HG03469 (cell line): Measurements from ENCODE around the gene MGLL.
"Not testable (repeated sequence)": the region's sequence is repeated elsewhere in the genome, so short reads cannot be mapped to it uniquely, and the experiment has no call there.

Experiments
- ATAC-seq: cut with Tn5 transposase; IDR thresholded peaks from one replicate; pipeline ENCODE4 v1.9.1; 2021; ENCODE audit warnings: mild to moderate bottlenecking, moderate library complexity, moderate number of reproducible peaks; ENCODE audit not compliant: unreplicated experiment

Gene MGLL

GRCh38 chr3:127711021-127711695, 111.2 kb downstream of the MGLL start:
- no peak for ATAC-seq

GRCh38 chr3:127710155-127710941, 112.0 kb downstream of the MGLL start:
- no peak for ATAC-seq

DNA sequence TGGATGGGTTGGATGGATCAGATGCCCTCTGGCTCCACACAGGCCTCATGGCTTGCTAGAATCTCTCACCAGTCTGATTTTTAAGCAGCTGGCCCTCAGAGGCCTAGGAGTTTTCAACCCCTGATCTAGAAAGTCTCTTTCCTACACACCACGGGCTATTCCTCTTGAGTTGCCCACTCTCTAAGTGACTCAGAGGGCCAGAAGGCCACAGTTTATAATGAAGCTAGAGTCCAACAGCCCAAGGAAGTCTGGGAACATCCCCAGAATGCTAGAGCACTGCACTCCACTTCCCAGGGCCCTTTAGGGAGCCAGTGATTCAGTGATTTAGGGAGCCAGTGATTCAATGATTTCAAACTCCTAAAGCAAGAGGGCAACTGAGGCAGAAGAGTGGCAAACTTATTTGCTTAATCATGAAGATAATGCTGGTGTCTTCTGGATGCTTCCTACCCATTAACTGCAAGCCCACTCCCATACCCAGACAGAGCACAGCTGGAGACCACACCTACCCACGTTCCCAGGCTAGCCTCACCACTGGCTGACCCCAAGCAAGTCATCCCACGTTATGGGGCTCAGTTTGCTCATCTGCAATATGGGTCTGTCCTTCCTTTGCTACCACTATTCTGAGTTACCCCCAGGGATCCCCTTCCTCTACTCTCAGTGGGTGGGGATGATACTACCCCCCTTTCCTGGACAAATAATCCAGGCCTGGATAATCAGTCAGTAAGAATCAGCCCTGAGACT, 112.8 kb downstream of the MGLL start:
- ATAC-seq = no peak

GRCh38 chr3:127708837-127709236, 113.5 kb downstream of the MGLL start:
- ATAC-seq = no peak

GRCh38 chr3:127707851-127708411, 114.4 kb downstream of the MGLL start:
- no peak for ATAC-seq

DNA sequence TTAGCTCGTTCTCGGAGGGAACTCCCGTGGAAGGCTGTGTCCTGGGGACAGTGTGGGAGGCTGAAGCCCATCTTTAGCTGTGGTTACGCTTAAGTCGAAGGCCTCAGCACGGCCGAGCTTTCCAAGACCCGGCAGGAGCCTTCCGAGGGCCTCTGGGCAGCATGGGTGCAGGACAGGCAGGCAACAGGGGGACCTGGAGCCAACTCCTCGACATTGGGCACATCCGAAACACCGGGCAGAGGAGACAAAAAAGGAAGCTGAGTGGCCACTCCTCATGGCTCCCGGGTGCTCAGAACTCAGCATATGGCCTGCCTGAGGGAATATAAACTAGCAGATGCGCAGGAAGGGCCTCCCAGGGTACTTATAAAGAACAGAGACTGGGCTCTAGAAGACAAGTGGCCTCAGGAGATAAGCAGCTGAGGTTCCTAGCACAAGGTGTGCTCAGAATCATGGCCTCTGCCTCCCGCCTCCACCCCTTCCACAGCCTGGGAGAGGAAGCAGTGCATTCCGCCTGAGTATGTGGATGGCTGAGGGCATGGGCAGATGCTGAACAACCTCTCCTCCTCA, 115.4 kb downstream of the MGLL start:
- no peak for ATAC-seq

DNA sequence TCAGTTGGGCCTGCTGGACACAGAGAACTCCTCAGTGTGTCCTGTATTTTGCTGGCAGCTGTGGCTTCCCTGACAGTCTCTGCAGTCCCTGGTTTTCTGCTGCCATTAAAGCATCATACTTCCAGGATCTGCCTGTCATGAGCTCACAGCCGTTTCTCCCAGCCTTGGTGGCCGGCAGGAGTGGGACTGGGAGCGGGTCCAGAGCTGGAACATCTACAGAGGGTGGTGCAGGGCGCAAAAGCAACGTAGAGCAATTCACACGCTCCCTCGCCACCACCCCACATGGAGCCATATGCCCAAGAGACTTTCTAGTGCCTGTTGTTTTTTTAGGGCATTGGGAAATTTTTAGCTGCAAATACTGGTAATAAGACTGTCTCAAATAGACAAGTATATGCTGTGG, 116.0 kb downstream of the MGLL start:
- ATAC-seq = no peak

DNA sequence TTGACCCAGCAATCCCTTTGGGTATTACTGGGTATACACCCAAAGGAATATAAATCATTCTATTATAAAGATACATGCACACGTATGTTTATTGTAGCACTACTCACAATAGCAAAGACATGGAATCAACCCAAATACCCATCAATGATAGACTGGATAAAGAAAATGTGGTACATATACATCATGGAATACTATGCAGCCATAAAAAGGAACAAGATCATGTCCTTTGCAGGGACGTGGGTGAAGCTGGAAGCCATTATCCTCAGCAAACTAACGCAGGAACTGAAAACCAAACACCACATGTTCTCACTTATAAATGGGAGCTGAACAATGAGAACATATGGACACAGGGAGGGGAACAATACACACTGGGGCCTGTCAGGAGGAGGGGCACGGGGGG, 117.5 kb downstream of the MGLL start:
- not testable (repeated sequence) for ATAC-seq

GRCh38 chr3:127702151-127702578, 120.2 kb downstream of the MGLL start:
- ATAC-seq = no peak

DNA sequence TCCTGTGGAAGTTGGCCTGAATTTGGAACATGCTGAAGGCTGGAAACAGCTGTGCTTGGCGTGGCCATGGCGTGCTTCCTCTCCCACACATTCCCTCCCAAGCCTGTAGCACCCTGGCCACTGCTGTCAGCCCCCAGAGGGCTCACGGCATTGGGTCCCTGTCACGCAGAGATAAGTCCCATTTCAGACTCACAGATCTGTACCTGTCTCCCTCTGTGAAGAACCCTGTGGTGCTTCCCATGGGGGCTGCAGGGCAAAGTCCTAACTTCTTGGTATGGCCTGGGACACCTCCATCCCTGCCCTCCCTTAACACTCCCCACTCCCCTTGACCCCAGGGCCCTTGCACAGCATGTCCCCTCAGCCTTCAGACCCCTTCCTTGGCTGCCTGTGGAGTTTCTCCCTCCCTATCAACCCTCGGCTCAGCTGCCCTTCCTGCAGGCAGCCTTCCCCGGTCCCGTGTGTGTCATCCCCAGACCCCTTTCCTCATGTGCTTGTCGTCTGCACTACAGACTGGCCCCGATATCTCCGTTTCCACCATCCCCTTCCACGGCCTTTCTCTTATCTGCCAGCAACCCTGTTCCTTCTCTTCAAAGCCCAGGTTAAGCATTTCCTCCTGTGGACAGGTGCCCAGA, 120.9 kb downstream of the MGLL start:
- ATAC-seq = no peak

DNA sequence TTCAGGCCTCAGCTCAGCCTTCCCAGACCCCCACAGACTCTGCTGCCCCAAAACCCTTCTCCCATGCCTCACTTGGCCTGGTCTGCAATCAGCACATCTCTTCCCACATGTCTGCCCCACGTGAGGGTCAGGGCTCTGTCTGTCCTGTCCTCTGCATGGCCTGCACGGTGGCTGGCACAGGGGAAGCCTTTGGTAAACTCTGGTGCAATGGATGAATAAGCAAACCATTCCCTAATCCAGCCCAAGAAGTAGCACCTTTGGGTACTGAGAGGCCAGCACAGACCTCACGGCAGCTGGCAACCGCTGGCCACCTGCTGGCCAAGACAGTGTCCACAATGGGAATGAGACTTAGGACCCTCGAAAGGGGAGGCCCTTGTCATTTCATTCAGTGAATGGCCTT, 121.9 kb downstream of the MGLL start:
- ATAC-seq = no peak

- ATAC-seq = no peak
Observed at GRCh38 chr3:127699416-127700300, 122.7 kb downstream of the MGLL start.

DNA sequence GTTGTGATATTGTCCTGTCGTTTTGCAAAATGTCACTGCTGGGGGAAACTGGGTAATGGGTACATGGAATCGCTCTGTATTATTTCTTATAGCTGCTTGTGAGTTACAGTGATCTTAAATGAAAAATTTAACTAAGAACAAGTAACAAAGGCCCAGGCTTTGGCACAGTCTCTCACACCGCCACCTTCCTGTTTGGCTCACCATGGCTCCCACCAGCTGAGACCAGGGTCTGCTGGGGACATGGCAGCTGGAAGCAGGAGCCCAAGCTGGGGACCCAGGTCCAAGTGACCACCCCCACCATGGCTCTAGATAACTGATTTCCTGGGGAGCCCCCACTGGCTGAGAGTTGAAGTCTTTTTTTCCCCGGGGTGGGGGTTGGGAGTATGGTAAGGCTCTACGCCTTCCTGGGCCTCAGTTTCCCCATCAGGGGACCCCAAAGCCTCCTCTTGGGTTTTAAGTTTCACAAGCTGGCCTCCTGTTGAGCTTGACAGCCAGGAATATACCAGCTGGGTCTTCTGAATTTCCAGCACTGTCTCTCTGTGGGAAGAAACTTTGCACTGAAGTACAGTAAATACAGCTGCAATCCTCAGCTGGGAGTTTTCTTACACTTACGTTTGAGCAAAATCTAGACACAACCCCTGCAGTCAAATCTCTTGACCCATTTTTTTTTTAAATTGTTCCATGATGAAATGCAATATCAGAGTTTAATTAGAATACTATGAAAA, 123.5 kb downstream of the MGLL start:
- ATAC-seq = no peak

- ATAC-seq = no peak
Observed at GRCh38 chr3:127698286-127698685, 124.0 kb downstream of the MGLL start.

GRCh38 chr3:127697551-127698240, 124.6 kb downstream of the MGLL start:
- no peak for ATAC-seq

DNA sequence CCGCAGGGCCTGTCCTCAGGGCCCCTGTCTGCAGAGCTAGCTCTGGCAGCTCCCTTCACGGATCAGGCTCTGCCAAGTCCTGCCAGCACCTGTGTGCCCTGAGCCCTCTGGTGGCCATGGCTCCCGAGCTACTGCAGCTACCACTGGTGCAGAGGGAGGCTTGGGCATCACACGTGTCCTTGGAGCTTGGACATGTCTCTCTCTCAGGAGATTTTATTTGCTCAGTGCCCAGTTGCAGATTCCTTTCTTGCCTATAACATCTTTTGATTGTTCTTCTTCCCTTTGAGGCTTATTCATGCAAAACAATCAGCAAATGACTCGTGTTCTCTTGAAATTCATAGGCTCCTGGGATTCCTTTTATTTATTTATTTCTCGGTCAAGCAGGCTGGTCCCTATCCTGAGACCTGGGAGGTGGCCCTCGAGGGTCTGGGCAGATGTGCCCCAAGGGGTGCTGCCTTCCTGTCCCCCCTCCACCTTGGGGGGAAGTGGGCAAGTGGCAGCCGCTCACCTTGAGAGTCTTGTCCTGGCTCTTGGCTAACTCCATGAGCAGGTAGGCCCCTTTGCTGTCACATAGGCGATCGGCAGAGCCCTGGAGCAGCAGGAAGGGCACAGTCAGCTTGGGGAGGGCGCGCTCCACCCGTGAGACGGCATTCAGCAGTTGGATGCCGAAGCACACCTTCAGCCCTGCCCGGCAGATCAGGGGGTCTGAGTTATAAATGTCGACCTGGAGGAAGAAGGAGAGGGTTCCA, 127.7 kb downstream of the MGLL start:
- no peak for ATAC-seq

- ATAC-seq = no peak
Observed at GRCh38 chr3:127693336-127693843, 128.9 kb downstream of the MGLL start.
